Ishikawa (cell line): Measurements from ENCODE around the gene RBPJL.

Experiments
- CEBPB ChIP-seq: IDR thresholded peaks from 2 replicates; pipeline ENCODE4 v1.6.1; 2012
- CREB1 ChIP-seq: IDR thresholded peaks from 2 replicates; pipeline ENCODE4 v1.6.1; 2012; ENCODE audit warnings: low read depth
- EGR1 ChIP-seq: IDR thresholded peaks from 2 replicates; pipeline ENCODE4 v1.6.1; 2012
- EP300 ChIP-seq: IDR thresholded peaks from 2 replicates; pipeline ENCODE4 v1.6.1; 2012; ENCODE audit warnings: borderline replicate concordance
- FOXM1 ChIP-seq: IDR thresholded peaks from 2 replicates; pipeline ENCODE4 v1.6.1; 2012; ENCODE audit warnings: low read depth, borderline replicate concordance
- MAX ChIP-seq: IDR thresholded peaks from 2 replicates; pipeline ENCODE4 v1.6.1; 2012
- NFIC ChIP-seq: IDR thresholded peaks from 2 replicates; pipeline ENCODE4 v1.6.1; 2012
- RAD21 ChIP-seq: IDR thresholded peaks from 2 replicates; pipeline ENCODE4 v1.6.1; 2012; ENCODE audit warnings: low read depth
- TAF1 ChIP-seq: IDR thresholded peaks from 2 replicates; pipeline ENCODE4 v1.6.1; 2012; ENCODE audit warnings: low read depth, mild to moderate bottlenecking
- TCF12 ChIP-seq: IDR thresholded peaks from 2 replicates; pipeline ENCODE4 v1.6.1; 2012; ENCODE audit warnings: low read depth
- TEAD4 ChIP-seq: IDR thresholded peaks from 2 replicates; pipeline ENCODE4 v1.6.1; 2012
- USF1 ChIP-seq: IDR thresholded peaks from 2 replicates; pipeline ENCODE4 v1.6.1; 2012
- YY1 ChIP-seq: IDR thresholded peaks from 2 replicates; pipeline ENCODE4 v1.6.1; 2012; ENCODE audit warnings: low read depth
- ZBTB7A ChIP-seq: IDR thresholded peaks from 2 replicates; pipeline ENCODE4 v1.6.1; 2012; ENCODE audit warnings: low read depth
- TF ChIP-seq, protein P1 (sequence below): IDR thresholded peaks from 2 replicates; pipeline ENCODE4 v1.6.1; 2012; ENCODE audit warnings: low read depth, mild to moderate bottlenecking

RBPJL gene

GRCh38 chr20:45290677-45291355 lies 15.8 kb upstream of the RBPJL start:
- peak; percentile 98 for TF ChIP-seq RAD21
- TF ChIP-seq TEAD4 = no peak; the same call in 1 of the 2 replicates

- TF ChIP-seq TCF12 (no peak), USF1 (no peak), CREB1 (no peak), NFIC (no peak), EP300 (no peak), RAD21 (no peak), CEBPB (no peak)
Observed at GRCh38 chr20:45291526-45291925, 15.1 kb upstream of the RBPJL start.

- TF ChIP-seq TEAD4 (no peak), YY1 (no peak), ZBTB7A (no peak), EGR1 (no peak), CEBPB (no peak), NFIC (no peak), USF1 (no peak)
Observed at GRCh38 chr20:45292343-45292742, 14.3 kb upstream of the RBPJL start.

GRCh38 chr20:45293041-45294002 lies 13.3 kb upstream of the RBPJL start:
- TF ChIP-seq EGR1 (no peak), EP300 (no peak), CEBPB (no peak), USF1 (peak; percentile 64), TEAD4 (no peak), CREB1 (no peak), YY1 (no peak), TCF12 (peak; percentile 64; the same call in 1 of the 2 replicates), NFIC (no peak), RAD21 (peak; percentile 57; the same call in 1 of the 2 replicates), FOXM1 (no peak), ZBTB7A (0 out of 2 replicates have a peak, but pooled peaks have one; percentile 50), TAF1 (no peak), MAX (peak; percentile 98)
- TF ChIP-seq, protein P1, sequence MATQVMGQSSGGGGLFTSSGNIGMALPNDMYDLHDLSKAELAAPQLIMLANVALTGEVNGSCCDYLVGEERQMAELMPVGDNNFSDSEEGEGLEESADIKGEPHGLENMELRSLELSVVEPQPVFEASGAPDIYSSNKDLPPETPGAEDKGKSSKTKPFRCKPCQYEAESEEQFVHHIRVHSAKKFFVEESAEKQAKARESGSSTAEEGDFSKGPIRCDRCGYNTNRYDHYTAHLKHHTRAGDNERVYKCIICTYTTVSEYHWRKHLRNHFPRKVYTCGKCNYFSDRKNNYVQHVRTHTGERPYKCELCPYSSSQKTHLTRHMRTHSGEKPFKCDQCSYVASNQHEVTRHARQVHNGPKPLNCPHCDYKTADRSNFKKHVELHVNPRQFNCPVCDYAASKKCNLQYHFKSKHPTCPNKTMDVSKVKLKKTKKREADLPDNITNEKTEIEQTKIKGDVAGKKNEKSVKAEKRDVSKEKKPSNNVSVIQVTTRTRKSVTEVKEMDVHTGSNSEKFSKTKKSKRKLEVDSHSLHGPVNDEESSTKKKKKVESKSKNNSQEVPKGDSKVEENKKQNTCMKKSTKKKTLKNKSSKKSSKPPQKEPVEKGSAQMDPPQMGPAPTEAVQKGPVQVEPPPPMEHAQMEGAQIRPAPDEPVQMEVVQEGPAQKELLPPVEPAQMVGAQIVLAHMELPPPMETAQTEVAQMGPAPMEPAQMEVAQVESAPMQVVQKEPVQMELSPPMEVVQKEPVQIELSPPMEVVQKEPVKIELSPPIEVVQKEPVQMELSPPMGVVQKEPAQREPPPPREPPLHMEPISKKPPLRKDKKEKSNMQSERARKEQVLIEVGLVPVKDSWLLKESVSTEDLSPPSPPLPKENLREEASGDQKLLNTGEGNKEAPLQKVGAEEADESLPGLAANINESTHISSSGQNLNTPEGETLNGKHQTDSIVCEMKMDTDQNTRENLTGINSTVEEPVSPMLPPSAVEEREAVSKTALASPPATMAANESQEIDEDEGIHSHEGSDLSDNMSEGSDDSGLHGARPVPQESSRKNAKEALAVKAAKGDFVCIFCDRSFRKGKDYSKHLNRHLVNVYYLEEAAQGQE = no peak

- TF ChIP-seq NFIC = no peak
- TF ChIP-seq RAD21 = no peak
- no peak for TF ChIP-seq FOXM1
- TF ChIP-seq EGR1 = no peak
- no peak for TF ChIP-seq YY1
- TF ChIP-seq EP300 = no peak
Observed at GRCh38 chr20:45294003-45294368, 12.7 kb upstream of the RBPJL start.

DNA sequence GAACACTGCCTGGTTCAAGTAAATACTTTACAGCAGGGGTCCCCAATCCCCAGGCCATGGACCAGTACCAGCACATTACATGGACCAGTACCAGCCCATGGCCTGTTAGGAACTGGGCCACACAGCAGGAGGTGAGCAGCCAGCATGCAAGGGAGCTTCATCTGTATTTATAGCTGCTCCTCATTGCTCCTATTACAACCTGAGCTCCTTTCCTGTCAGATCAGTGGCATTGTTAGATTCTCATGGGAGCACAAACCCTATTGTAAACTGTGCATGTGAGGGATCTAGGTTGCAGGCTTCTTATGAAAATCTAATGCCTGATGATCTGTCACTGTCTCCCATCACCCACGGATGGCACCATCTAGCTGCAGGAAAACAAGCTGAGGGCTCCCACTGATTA lies 12.0 kb upstream of the RBPJL start:
- TF ChIP-seq NFIC (no peak), TEAD4 (no peak), EGR1 (no peak), FOXM1 (no peak), YY1 (no peak), USF1 (no peak), MAX (no peak), TAF1 (no peak), EP300 (no peak)
